ENCODE data around the gene MTFMT.

DNA sequence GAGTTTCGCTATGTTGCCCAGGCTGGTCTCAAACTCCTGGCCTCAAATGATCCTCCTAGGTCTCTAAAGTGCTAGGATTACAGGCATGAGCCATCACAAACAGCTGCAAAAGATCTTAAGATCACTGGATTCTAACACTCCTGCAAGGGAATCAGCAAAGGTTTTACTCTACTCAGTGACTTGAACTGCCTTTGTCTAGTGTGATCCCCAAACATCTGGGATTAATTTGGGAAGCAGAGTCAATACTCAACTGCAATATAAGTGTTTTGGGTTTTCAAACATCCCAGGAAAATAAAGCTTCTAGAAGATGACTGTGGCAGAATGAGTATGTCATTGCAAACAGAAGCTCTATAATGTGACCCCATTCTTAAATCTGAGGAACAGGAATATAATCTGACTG, 47.0 kb downstream of the MTFMT start:
- TF ChIP-seq, protein P1, sequence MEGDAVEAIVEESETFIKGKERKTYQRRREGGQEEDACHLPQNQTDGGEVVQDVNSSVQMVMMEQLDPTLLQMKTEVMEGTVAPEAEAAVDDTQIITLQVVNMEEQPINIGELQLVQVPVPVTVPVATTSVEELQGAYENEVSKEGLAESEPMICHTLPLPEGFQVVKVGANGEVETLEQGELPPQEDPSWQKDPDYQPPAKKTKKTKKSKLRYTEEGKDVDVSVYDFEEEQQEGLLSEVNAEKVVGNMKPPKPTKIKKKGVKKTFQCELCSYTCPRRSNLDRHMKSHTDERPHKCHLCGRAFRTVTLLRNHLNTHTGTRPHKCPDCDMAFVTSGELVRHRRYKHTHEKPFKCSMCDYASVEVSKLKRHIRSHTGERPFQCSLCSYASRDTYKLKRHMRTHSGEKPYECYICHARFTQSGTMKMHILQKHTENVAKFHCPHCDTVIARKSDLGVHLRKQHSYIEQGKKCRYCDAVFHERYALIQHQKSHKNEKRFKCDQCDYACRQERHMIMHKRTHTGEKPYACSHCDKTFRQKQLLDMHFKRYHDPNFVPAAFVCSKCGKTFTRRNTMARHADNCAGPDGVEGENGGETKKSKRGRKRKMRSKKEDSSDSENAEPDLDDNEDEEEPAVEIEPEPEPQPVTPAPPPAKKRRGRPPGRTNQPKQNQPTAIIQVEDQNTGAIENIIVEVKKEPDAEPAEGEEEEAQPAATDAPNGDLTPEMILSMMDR (conservative IDR thresholded peaks at IDR 0.05; ENCODE audit: low read depth, low read length) = no peak
- no peak for TF ChIP-seq NFE2L2 (IDR thresholded peaks at IDR 0.05; ENCODE audit: low read depth, low read length)
- no peak for TF ChIP-seq RCOR1 (IDR thresholded peaks at IDR 0.05; ENCODE audit: insufficient replicate concordance, low read length)
- no peak for TF ChIP-seq POLR2A (IDR thresholded peaks at IDR 0.05; ENCODE audit: low read depth, low read length)
- TF ChIP-seq BHLHE40 (IDR thresholded peaks at IDR 0.05; ENCODE audit: low read depth, low read length) = no peak
- TF ChIP-seq FOS (IDR thresholded peaks at IDR 0.05; ENCODE audit: low read depth, low read length) = no peak
- TF ChIP-seq CHD1 (IDR thresholded peaks at IDR 0.05; ENCODE audit: low read depth, low read length) = no peak
- TF ChIP-seq, protein P2, sequence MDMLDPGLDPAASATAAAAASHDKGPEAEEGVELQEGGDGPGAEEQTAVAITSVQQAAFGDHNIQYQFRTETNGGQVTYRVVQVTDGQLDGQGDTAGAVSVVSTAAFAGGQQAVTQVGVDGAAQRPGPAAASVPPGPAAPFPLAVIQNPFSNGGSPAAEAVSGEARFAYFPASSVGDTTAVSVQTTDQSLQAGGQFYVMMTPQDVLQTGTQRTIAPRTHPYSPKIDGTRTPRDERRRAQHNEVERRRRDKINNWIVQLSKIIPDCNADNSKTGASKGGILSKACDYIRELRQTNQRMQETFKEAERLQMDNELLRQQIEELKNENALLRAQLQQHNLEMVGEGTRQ (IDR thresholded peaks at IDR 0.05; ENCODE audit: low read depth, low read length) = no peak

All from IMR-90 (cell line).